Hepatocyte (in vitro differentiated cells): ENCODE data around the gene ASTN2. TPM values are rescaled to one million over a fixed set of nuclear protein-coding genes. Genes with fewer than 3 reads are reported as not detected.

Source experiments
- DNase-seq: peaks from one replicate; pipeline ENCODE4 v3.0.0-alpha.2; 2016; ENCODE audit warnings: low spot score
- H2AFZ ChIP-seq: fragments of 200-600 bp; sonication (generic); 2 replicates; pipeline ENCODE4 v1.6.0; 2016; ENCODE audit warnings: antibody characterized with exemption, mild to moderate bottlenecking
- H3K27ac ChIP-seq: fragments of 200-600 bp; sonication (generic); 2 replicates; pipeline ENCODE4 v1.5.1; 2016; ENCODE audit warnings: mild to moderate bottlenecking
- H3K27me3 ChIP-seq: fragments of 200-600 bp; sonication (generic); 2 replicates; pipeline ENCODE4 v1.6.1; 2016
- H3K36me3 ChIP-seq: fragments of 200-600 bp; sonication (generic); replicated peaks from 2 replicates; pipeline ENCODE4 v1.5.1; 2016; ENCODE audit warnings: low read depth; ENCODE audit not compliant: insufficient read depth
- H3K4me1 ChIP-seq: fragments of 200-600 bp; sonication (generic); 2 replicates; pipeline ENCODE4 v1.5.1; 2016; ENCODE audit warnings: mild to moderate bottlenecking, moderate library complexity; ENCODE audit not compliant: insufficient read depth
- H3K4me2 ChIP-seq: fragments of 200-600 bp; sonication (generic); 2 replicates; pipeline ENCODE4 v1.6.0; 2016
- H3K4me3 ChIP-seq: fragments of 200-600 bp; sonication (generic); 2 replicates; pipeline ENCODE4 v1.5.1; 2016; ENCODE audit warnings: mild to moderate bottlenecking
- H3K79me2 ChIP-seq: fragments of 200-600 bp; sonication (generic); 2 replicates; pipeline ENCODE4 v1.6.0; 2017; ENCODE audit warnings: mild to moderate bottlenecking
- H3K9me2 ChIP-seq: fragments of 200-600 bp; sonication (generic); replicated peaks from 2 replicates; pipeline ENCODE4 v1.6.0; 2017; ENCODE audit warnings: mild to moderate bottlenecking; ENCODE audit not compliant: insufficient read depth
- H3K9me3 ChIP-seq: fragments of 200-600 bp; sonication (generic); 2 replicates; pipeline ENCODE4 v1.5.1; 2016; ENCODE audit warnings: low read depth, mild to moderate bottlenecking
- H4K20me1 ChIP-seq: fragments of 200-600 bp; sonication (generic); 2 replicates; pipeline ENCODE4 v1.6.0; 2016; ENCODE audit warnings: mild to moderate bottlenecking; ENCODE audit not compliant: insufficient read depth, poor library complexity, severe bottlenecking
- EZH2 ChIP-seq: fragments of 200-600 bp; sonication (generic); IDR thresholded peaks from 2 replicates; pipeline ENCODE4 v1.6.1; 2016; ENCODE audit warnings: antibody characterized with exemption, mild to moderate bottlenecking, borderline replicate concordance
- EZH2phosphoT487 ChIP-seq: fragments of 200-600 bp; sonication (generic); IDR thresholded peaks from one replicate; pipeline ENCODE4 v1.6.1; 2018; ENCODE audit warnings: antibody characterized with exemption, mild to moderate bottlenecking, low read depth, moderate library complexity; ENCODE audit not compliant: unreplicated experiment, severe bottlenecking
- WGBS: methylation state at CpG from one replicate; pipeline ENCODE4 v1.1.6; 2016; ENCODE audit warnings: low lambda C conversion rate; ENCODE audit errors: missing lambda C conversion rate; 5-methylcytosine and 5-hydroxymethylcytosine counted together
- polyA plus RNA-seq: library from polyadenylated mRNA; unstranded; fragments of >200 nt; fragmentation: Nextera tagmentation; extraction: Ambion mirVana; gene quantifications from 2 replicates; pipeline ENCODE4 v1.2.1, GENCODE V29; 2016
- total RNA-seq: library from RNA; depleted of rRNA; stranded (reverse); fragments of >200 nt; gene quantifications from 2 replicates; pipeline ENCODE4 v1.2.3, GENCODE V29; 2014
- TF ChIP-seq, protein P1 (sequence below): fragments of 200-600 bp; sonication (generic); IDR thresholded peaks from 2 replicates; pipeline ENCODE4 v1.5.1; 2016; ENCODE audit warnings: antibody characterized with exemption, mild to moderate bottlenecking; ENCODE audit not compliant: poor library complexity

The ASTN2 gene
- total and polyA plus RNA-seq, 2 experiments from 2014 or later, result 6.4 to 8.4 TPM

DNA sequence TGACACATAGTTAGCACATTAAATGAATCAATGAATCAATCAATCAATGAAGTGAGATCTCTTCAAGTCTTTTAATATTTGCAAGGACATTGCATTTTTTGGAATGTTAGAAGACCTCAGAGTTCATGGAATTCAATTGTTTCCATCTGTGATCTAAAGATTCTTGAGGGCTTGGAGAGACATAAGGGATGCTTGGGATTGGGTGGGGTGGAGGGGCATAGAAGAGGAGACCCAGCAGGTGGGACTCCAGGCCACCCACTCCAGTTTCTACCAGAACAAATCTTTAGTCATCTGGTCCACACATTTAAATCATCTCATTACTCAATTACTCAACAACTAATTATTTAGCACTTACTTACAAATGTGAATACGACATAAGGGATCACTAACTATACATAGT lies 978.7 kb downstream of the ASTN2 start:
- 80% methylated on average over 1 of the region's 1 CpG for WGBS
- Histone ChIP-seq H4K20me1 (no peaks in the 10 kb centered on the region), H3K4me1 (no peaks in the 10 kb centered on the region), H3K79me2 (no peaks in the 10 kb centered on the region), H3K27me3 (no peaks in the 10 kb centered on the region), H3K9me2 (no peaks in the 10 kb centered on the region), H3K4me2 (no peak overlapping the region), H3K27ac (no peak overlapping the region), H3K9me3 (no peaks in the 10 kb centered on the region), H3K4me3 (no peak overlapping the region), H3K36me3 (no peaks in the 10 kb centered on the region), H2AFZ (no peak overlapping the region)
- TF ChIP-seq EZH2 (no peak), EZH2phosphoT487 (no peak)
- TF ChIP-seq, protein P1, sequence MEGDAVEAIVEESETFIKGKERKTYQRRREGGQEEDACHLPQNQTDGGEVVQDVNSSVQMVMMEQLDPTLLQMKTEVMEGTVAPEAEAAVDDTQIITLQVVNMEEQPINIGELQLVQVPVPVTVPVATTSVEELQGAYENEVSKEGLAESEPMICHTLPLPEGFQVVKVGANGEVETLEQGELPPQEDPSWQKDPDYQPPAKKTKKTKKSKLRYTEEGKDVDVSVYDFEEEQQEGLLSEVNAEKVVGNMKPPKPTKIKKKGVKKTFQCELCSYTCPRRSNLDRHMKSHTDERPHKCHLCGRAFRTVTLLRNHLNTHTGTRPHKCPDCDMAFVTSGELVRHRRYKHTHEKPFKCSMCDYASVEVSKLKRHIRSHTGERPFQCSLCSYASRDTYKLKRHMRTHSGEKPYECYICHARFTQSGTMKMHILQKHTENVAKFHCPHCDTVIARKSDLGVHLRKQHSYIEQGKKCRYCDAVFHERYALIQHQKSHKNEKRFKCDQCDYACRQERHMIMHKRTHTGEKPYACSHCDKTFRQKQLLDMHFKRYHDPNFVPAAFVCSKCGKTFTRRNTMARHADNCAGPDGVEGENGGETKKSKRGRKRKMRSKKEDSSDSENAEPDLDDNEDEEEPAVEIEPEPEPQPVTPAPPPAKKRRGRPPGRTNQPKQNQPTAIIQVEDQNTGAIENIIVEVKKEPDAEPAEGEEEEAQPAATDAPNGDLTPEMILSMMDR, result no peak
- no peak for DNase-seq

DNA sequence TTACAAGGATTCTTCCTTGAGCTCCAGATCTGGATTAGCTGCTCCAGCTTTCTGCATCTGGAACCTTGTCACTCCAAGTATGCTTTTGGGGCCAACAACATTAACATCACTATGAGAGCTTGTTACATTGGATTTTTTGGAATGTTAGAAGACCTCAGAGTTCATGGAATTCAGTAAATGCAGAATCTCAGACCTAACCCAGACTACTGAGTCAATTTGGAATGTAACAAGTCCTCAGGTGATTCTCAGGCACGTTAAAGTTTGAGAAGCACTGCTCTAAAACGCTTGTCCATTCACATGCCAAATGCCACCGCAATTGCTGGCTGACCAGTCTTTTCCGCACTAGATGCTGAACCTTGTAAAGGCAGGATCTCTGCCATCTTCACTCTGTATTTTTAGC lies 979.2 kb downstream of the ASTN2 start:
- Histone ChIP-seq H3K27me3 (no peaks in the 10 kb centered on the region), H3K79me2 (no peaks in the 10 kb centered on the region), H3K4me1 (no peaks in the 10 kb centered on the region), H3K36me3 (no peaks in the 10 kb centered on the region), H3K4me3 (no peak overlapping the region), H3K9me2 (no peaks in the 10 kb centered on the region), H3K27ac (no peak overlapping the region), H4K20me1 (no peaks in the 10 kb centered on the region), H2AFZ (no peak overlapping the region), H3K9me3 (no peaks in the 10 kb centered on the region), H3K4me2 (no peak overlapping the region)
- no peak for DNase-seq
- TF ChIP-seq, protein P1, result no peak
- TF ChIP-seq EZH2 (no peak), EZH2phosphoT487 (no peak)
- WGBS, result 74% methylated on average over 3 of the region's 4 CpGs

DNA sequence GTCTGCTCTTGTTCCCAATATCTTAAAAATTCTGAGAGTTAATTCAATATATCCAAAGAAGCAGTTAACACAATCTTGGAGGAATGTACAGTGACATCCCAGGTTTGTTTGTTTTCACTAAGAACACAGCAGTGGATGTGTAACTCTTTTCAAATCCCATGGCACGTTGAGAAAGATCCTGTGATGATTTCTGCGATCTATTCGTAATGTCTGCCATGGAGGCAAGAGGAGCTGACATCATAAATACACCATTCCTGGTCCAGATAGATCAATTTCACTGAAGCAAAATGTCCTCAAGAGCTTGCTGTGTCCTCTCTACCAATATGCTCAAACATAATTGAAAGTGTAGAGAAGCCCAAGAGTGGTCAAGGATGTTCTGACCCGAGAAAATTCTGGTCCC lies 980.5 kb downstream of the ASTN2 start:
- 80% methylated on average over 4 of the region's 4 CpGs for WGBS
- Histone ChIP-seq H3K9me3 (no peaks in the 10 kb centered on the region), H3K27me3 (no peaks in the 10 kb centered on the region), H3K79me2 (no peaks in the 10 kb centered on the region), H2AFZ (no peak overlapping the region), H3K4me2 (no peak overlapping the region), H3K27ac (no peak overlapping the region), H4K20me1 (no peaks in the 10 kb centered on the region), H3K36me3 (no peaks in the 10 kb centered on the region), H3K9me2 (no peaks in the 10 kb centered on the region), H3K4me3 (no peak overlapping the region), H3K4me1 (no peaks in the 10 kb centered on the region)
- DNase-seq, result no peak
- TF ChIP-seq EZH2 (no peak), EZH2phosphoT487 (no peak)
- TF ChIP-seq, protein P1, result no peak

DNA sequence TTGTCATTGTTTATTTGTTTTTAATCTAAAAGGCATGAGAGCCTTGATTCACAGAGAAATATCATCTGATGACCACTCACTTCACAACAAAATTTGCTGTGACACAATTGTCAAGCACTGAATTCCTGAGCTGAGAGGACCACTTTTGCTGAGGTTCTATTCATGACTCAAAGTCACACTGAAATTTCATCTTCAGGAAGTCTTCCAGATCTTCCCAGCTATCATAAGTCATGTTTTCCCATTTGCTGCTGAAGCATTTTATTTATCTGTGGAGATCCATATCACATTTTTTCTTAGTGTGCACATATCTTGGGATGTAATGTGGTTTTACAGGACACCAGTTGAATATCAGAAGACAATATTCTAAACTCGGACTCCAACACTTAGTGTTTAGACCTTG lies 982.8 kb downstream of the ASTN2 start:
- no peak overlapping the region for H3K4me3 ChIP-seq
- no peak for DNase-seq
- H3K9me2 ChIP-seq, result no peaks in the 10 kb centered on the region
- H4K20me1 ChIP-seq, result no peaks in the 10 kb centered on the region
- 80% methylated on average over 1 of the region's 1 CpG for WGBS
- H3K36me3 ChIP-seq, result no peaks in the 10 kb centered on the region
- H3K9me3 ChIP-seq, result no peaks in the 10 kb centered on the region
- TF ChIP-seq EZH2, result no peak
- no peak for TF ChIP-seq EZH2phosphoT487
- TF ChIP-seq, protein P1, result no peak
- H2AFZ ChIP-seq, result no peak overlapping the region
- no peaks in the 10 kb centered on the region for H3K27me3 ChIP-seq
- no peaks in the 10 kb centered on the region for H3K4me1 ChIP-seq
- no peak overlapping the region for H3K27ac ChIP-seq
- no peaks in the 10 kb centered on the region for H3K79me2 ChIP-seq
- no peak overlapping the region for H3K4me2 ChIP-seq
